NOMO-1 (cell line): Measurements from ENCODE around the gene PLA2G4B.

Experiments used
- DNase-seq, 2 experiments: peaks; one replicate each; lab custom pipeline; 2025; ENCODE audit not compliant: unreplicated experiment in 2 of 2; lab: John Stamatoyannopoulos, UW

Gene PLA2G4B

DNA sequence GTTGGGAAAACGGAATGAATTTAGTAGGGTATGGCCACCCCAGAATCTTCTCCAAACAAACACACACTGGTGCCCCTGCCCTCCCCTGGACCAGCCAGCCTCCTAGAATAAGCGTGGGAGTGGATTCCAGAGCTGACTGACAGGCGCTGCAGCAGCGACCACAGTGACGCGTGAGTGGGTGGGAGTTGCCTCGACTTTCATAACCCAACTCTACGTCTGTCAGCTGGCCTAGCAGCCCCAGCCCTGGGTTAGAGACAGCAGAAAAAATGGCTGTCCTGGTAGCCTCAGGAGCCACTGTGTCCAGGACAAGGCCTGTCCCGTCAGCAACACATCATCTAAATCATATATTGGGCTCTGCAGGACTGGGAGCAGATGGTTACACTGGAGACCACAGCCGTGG lies 10.0 kb downstream of the PLA2G4B start:
- DNase-seq, result no peak

GRCh38 chr15:41849204-41849603 lies 10.6 kb downstream of the PLA2G4B start:
- DNase-seq, result no peak

DNA sequence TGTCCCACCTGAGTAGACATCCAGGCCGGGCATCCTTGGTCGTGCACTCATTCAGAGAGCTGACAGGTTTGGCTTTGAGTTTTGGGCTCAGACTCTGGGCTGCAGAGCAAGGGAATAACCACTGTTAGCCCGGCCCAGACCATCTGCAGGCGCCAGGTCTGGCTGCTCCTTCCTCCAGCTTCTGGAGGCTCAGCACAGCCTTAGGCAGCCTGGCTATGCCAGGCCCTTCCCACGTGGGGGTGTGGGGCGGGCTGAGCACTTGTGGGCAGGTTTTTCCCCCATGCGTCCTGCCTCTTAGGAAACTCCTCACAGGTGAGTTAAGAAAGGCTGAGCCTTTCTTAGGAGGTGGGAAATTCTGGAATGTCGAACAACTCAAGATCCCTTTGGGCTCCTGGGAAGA lies 11.2 kb downstream of the PLA2G4B start:
- no peak for DNase-seq

DNA sequence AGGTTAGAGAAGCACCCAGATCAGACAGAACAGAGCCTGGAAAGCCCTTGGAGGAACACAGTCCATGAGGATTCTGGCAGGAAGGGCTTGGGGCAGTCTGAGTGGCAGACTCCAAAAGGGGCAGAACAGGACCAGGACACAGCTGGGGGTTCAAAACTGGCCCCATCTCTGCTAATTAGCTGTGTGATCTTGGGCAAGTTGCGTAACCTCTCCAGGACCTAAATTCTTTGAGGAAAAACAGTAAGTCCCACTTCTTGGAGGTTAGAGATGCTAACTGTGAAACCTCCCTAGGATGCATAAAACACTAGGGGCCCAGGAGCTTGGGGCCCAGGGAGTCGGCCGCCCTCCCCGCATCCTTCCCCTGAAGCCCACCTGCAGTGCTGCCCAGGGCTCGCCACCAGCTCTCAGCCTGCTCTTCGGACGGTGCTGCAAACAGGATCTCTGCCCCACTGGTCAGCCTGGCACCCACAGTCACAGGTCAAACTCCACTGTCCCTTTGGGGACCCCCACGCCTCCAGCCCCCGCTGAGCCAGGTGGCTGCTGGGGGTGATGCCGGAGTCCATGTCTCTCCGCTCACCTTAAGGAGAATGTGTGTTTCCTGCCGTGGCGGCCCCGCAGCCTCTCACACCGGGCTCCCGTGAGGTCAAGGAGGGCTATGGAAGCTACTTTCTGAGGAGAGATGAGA lies 12.0 kb downstream of the PLA2G4B start:
- no peak for DNase-seq

GRCh38 chr15:41851167-41851523 lies 12.5 kb downstream of the PLA2G4B start:
- DNase-seq, result no peak

DNA sequence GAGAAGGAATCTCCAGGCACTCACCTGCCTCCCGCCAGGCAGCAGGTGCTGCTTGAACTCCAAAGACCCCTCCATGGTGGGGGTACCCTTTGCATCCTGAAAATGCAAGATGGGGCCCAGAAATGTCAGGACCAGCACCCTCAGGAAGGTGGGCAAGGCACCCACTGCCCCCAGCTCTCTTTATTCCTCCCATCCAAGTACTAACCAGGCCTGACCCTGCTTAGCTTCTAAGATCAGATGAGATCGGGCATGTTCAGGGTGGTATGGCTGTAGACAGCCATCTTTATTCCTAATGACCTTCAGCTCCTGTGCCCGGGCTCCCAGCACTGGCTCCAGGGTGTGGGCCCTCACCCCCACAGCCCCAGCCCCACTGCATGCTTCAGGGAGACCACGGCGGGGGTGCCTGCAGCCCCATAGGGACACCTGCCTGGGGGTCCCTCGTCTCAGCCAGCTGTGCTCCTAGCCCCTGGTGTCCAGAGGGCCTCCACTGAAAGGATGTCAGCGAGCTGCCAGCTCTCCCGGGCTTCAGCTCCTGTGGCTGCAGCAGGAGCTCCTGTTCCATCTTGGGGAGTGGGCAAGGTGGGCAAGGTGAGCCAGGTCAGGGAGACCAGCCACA lies 13.2 kb downstream of the PLA2G4B start:
- no peak for DNase-seq

DNA sequence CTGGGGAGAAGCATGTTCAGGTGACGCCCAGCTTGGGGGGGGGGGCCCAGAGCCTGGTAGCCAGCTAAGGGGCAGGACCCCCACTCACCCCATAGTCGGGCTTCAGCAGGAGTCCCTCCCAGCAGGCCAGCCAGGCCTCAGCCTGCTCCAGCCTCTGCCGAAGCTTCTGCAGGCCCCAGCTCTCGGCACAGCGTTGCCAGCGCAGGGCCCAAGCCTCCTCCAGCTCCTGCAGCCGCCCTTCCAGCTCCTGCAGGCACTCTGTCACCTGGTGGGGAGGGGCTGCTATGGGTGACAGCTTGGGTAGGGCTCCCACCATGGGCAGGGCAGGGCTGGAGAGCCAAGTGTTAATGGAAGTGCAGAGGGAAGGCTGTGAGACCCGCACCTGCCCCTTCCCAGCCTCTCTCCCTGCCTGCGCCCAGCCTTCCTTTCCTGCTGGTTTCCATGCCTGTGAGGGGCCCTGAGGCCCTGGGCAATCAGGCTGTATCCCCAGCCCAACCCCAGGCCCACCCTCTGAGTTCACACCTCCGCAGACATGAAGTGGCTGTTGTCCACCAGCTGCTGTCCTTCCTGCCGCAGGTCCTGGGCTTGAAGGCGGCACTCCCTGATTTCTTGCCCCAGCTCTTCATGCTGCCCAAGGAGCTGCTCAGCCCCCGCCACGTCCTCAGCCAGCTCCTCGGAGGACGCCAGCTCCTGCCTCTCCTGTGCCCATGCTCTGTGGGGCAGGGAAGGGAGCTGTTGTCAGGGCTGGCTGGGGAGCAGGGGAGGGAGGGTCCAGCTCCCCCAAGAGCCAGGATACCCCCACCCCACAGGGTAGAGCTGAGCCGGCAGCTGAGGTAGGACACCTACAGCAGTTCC lies 14.3 kb downstream of the PLA2G4B start:
- no peak for DNase-seq

- DNase-seq, result no peak
These were observed 15.2 kb downstream of the PLA2G4B start for GRCh38 chr15:41853831-41854230.

DNA sequence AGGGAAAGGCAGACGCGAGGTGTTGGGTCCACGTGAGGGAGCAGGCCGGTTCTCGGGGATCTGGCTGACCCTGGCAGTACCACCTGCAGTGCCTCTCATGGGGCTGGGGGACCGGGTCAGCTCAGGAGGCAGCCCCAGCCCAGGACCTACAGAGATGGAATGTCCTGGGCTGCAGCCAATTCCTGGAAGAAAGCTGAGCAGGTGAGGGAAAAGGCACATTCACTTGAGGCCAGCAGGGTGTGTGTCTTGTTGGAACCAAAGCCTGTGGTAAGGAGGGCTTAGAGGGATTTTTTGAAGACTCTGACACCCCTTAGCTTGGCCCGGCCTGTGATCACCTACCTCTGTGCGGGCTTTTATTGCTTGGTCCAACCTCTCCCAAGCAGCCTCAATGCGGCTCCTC lies 15.8 kb downstream of the PLA2G4B start:
- DNase-seq, result no peak

DNA sequence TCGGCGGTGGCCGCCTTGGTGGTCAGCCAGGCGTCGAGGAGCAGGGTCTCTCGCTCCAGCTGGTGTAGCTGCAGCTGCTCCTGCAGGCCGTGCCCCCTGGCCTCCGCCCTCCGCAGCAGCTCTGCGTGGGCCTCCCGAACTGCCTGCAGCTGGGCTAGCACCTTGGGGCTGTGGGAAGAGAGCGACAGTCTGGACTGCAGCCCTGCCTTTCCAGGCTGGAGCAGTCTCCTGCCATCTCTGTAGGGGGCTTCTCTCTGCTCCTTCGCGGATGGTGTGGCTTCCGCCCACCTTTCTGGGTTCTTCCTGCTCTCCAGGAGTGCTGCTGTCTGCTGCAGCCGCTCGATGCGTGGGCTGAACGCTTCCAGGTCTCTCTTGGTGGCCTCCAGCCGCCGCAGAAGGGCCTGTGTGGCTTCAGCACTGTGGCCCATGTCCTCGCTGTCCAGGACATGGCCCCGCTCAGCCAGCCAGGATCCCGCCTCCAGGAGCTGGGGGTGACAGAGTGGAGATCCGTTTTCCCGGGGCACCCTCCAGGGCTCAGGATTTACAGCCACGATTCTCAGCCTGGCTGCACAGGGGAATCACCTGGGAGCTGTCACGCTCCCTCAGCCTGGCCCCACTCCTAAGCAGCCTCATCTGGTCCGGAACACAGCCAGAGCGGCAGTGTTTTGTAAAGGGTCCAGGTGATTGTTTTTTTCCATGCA lies 16.8 kb downstream of the PLA2G4B start:
- DNase-seq, result no peak

GRCh38 chr15:41856262-41856661 lies 17.6 kb downstream of the PLA2G4B start:
- DNase-seq, result no peak

GRCh38 chr15:41856716-41857115 lies 18.1 kb downstream of the PLA2G4B start:
- no peak for DNase-seq

DNA sequence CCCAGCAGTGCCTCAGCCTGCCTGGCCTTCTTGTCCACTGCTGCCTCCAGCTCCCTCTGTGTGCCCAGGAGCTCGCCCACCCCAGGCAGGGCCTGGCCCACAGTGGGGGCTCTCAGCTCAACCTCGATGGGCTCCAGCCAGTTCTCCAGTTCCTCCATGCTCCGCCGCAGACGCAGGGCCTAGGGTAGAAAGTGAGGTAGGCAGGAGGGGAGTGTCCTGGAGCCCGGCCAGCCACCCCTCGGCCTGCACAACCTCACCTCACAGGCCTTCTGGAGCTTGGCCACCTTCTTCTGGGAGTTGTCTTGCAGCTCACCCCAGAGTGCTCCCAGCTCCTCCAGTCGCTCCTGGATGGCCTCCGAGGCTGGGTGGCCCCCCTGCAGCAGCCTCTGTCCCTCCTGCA lies 18.7 kb downstream of the PLA2G4B start:
- no peak for DNase-seq

DNA sequence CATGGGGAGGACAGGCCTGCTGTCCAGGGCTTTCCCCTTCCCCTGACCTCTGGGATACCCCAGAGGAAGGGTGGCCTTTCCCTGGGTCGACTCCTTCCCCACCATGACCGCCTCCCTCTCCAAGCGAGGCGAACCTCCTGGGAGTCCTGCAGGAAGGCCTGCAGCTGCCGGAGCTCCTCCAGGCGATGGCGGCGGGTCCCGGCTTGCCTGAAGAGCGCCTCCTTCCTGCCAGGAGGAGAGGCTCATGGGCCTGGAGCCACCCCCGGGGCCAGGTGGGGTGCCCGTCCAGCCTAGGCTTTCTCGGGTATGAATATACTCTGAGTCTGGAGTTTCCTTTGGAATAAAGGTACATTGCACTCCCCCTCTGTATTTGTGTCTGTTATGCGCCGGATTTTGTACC lies 20.1 kb downstream of the PLA2G4B start:
- no peak for DNase-seq

DNA sequence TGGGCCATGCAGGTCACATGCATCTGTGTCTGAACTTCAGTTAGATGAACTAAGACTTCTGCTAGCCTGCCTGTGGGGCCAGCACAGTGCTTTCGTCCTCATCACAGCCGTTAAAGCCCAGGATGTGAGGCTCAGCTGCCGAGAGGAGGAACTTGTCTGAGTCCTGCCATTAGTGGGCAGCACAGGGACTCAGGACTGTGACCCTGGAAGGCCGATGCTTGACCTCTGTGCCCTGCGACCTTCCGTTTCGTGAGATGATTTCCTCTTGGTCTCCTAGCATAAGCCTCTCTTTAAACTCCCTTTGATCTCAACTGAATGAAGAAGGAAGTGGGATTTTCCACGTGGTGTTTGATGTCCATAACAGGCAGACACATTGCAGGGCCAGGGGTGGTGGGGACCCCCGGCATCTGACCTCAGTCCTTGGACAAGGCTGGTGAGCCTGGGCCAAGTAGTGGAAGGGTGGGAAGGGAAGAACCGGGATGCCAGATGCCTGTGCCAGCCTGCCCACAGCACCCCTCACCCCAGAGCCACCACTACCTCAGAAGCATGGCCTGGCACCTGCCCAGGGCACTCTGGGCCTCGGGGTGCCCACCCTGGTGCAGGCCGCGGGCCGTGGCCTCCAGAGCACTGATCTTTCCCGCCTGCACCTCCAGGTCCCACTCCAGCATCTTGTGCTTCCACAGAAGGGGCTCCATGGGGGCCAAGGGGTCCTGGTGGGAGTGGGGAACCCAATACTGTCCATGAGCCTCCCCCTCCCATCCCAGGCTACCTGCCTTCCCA lies 21.6 kb downstream of the PLA2G4B start:
- DNase-seq, result no peak

GRCh38 chr15:41861736-41862356 lies 23.2 kb downstream of the PLA2G4B start:
- DNase-seq, result no peak

DNA sequence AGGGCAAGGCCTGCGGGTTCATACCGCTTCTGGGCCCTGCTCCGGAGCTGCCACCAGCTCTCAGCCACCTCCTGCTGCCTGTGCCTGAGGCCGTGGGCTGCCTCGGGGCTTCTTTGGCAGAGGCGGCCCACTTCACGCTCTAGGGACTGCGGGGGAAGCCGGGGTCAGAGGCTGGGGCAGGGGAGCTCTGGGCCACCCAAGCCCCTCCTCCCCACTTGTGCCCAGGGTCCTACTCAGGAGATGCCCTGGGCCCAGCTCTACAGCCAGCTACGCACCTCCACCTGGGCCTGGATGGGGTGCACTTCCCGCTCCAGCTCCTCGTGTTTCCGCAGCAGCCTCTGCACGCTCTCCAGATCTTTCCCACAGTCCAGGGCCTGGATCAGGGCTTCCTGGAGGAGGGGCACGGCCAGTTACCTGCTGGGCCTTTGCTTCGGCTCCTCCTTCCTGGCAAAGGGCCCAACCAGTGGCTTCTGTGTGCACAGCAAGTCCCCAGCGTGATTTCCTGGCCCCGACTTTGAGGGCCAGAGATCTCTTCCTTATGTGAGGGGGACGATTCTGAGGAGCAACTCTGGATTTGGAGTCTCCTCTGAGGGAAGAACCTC lies 24.0 kb downstream of the PLA2G4B start:
- DNase-seq, result no peak

DNA sequence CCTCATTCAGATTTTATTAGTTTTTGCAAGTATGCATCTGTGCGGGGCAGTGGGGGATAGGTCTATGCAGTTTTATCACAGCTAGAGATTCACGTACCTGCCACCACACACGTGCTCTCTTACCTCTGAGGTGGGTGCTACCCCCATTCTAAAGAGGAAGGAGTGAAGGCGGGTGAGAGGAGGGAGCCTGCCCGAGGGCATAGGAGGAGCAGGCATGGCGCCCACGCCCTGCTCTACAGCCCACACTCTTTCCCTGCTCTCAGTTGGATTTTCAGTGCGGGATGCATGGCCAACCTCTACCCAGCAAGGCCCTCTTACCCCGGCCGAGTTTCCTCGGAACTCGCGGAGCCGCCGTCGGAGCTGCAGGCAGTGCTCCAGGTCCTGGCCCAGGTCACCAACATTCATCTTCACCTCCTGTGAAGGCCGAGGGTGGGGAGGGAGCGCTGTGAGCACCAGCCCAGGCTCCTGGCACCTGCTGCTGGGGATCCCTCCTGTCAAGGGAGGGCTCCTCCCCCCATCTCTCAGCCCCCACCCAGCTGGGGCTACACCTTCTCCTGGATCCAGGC lies 26.9 kb downstream of the PLA2G4B start:
- no peak for DNase-seq

- DNase-seq, result no peak
These were observed 27.6 kb downstream of the PLA2G4B start for GRCh38 chr15:41866263-41866703.
